ENCODE data around the gene MRAS.
"Not testable (repeated sequence)": the region's sequence is repeated elsewhere in the genome, so short reads cannot be mapped to it uniquely, and the experiment has no call there.

The MRAS gene

GRCh38 chr3:138426754-138427153 is 78.4 kb downstream of the MRAS start:
- not testable (repeated sequence) for DNase-seq

- DNase-seq: no peak
Observed at GRCh38 chr3:138429665-138430064, 81.3 kb downstream of the MRAS start.

DNA sequence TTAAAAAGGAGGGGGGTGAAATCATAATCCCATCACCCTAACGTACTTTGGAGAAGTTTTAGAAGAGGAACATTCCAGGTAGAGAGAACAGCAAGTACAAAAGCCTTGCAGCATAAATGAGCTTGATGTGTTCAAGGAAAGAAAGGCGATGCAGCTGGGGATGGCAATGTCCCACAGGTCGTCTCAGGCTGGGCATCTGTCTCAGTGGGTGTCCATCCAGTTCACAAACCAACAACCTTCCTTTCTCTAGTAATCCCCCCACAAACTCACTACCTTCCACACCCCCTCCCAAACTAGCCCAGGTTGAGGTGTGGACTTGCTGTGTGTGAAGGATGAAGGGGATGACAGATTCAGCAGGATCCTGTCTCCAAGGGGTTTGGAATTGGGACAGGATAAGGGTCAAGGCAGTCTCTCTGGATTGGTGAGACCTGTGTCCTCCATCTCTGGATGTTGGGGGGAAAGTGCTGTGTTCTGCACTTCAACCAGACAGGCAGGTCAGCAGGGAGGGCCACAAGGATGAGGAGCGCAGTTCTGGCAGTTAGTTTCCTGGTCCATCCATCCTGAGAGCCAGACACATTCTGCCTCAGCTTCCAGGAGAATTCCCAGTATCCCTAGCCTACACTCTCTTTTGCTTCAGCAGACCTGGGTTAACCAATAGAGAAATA is 84.3 kb downstream of the MRAS start:
- DNase-seq: no peak

DNA sequence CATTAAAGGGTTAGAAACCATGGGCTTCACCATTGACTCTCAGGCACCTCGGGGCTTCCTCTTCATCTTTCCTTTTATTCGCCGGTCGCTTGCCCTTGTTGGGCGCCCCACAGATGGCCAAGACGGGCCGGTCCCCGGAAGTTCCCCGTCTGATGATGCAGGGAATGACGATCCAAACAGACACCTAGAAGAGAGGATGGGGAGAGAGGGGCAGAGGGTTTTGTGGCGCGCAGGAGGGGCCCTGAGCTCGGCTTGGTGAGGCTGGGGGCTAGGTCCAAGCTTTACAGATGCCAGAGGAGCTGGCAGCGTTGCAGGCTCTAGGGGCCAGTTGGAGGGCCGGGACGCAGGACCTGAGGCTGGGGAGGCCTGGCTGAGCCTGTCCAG is 85.5 kb downstream of the MRAS start:
- DNase-seq: no peak

DNA sequence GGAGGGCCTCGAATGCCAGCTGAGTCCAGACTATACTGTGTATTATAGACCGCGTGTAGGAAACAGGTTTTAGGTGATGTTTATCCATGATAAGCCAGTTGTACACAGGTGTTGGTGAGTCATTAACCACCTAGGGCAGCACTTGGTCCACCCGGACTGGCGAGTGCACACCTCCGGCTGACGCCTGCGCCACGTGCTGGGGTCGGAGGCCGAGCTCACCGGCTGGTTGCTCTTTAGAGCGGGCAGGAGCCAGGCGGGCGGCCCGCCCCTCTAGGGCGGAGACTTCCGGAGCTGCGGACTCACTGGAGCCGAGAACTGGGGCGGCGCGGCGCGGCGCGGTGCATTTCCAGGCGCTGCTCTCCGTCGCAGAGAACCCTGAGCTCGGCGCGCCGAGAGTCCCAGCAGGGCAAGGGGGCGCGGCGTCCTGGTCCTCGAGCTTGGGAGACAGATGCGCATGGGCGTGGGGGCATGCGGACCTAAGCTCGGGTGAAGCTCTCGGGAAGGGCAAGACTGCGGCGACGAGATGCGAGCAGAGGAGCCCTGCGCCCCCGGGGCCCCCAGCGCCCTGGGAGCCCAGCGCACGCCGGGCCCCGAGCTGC is 86.0 kb downstream of the MRAS start, which contains the start of gene ESYT3:
TSS of gene ESYT3 (plus strand) at position 341 of the 599 bp plus-strand sequence. CDS start at position 524, 183 bp downstream.
- DNase-seq: peak in 1 of 2 experiments; percentile 11

- no peak for DNase-seq
Observed at GRCh38 chr3:138434875-138435772, 86.7 kb downstream of the MRAS start.

- no peak for DNase-seq
Observed at GRCh38 chr3:138435840-138436239, 87.5 kb downstream of the MRAS start.

DNA sequence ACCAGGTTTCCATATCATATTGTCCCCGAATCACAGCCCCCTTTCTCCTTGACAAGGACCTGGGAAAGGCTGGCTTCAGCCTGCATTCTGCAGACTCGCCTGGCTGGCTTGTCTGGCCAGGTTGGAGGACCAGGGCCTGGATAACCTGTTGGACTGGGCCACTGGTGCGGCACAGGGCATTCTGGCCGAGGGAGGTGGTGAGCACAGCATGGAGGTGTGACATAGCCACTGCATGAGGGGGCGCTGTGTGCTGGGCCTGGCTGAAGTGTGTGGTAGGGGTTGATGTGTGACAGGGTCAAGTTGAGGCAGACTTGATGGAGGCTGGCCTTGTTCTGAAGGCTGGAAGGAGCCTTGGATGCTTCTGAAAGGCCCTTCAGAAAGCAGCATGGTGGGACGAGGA is 88.9 kb downstream of the MRAS start:
- DNase-seq: no peak

DNA sequence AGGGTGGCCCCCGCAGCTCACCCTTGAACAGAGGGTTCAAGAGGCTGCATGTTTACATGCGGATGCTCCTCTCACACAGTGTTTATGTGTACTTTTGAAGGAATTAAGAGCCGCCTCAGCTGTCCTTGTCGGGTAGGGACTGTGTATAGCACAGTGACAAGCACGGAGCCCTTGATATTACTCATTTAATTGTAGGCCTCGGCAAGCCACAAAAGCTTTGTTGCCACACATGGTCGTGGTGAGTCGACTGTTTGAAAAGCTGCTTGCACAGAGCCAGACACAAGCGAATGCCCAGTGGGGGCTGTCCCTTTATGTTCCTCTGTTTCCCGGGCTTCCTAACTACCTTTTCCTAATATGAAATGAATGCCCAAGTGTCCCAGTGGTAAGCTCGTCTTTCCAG is 90.5 kb downstream of the MRAS start:
- no peak for DNase-seq

DNA sequence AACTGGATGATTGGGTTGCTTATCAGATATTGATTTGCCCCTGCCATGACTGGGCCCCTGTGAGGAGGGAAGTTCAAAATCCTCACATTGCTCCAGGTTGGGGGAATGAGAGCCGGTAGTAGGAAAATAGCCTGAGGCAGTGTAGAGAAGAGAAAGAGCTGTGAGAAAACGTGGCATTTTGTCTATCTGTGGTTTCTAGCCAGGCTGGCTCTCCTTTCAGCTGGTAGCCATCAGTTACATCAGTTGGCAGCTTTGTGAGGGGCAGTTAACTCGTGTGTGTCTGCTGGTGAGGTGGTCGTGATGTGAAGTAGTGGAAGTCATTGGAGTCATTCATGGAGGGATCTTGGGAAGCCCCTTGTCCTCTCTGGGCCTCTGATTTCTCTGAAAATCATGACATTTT is 91.3 kb downstream of the MRAS start:
- DNase-seq: no peak

- no peak for DNase-seq
Observed at GRCh38 chr3:138440121-138440521, 91.7 kb downstream of the MRAS start.

- DNase-seq: no peak
Observed at GRCh38 chr3:138440596-138440995, 92.2 kb downstream of the MRAS start.

DNA sequence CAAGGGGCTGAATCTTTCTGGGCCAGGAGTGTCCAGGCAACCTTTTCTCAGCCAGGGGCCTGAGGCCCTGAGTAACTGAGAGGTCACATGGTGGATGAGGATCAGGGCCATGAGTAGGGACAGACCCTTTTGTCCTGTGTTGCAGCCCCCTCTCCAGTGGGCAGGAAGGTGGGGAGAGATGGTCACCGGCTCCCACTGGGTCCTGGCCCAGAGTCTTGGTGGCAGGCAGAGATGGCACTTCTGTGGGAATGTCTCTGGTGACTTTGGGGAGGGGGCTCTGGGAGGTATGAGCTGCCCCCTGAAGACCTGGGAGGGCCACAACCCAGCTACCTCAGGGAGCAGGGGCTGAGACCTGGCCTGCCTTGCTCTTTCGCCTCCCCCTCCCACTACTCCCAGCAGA is 92.9 kb downstream of the MRAS start:
- no peak for DNase-seq

- no peak for DNase-seq
Observed at GRCh38 chr3:138441742-138442141, 93.4 kb downstream of the MRAS start.

DNA sequence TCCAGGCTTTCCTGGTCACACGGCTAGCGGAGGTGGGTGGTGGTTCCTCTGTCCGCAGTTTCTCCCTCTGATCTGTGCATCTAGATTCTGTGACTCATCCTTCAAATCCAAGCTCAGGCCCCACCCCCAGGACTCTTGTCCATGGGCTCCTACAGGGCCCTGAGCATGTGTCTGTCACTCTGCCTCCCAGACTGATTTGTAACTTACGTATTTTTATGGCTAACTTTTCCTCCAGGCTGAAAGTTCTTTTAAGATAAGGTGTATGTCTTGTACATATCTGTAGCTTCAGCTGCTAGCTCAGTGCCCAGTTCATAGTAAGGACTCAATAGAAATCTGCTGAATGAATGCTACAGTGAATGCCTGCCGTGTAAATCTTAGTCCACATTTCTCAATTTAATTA is 94.1 kb downstream of the MRAS start:
- DNase-seq: no peak

DNA sequence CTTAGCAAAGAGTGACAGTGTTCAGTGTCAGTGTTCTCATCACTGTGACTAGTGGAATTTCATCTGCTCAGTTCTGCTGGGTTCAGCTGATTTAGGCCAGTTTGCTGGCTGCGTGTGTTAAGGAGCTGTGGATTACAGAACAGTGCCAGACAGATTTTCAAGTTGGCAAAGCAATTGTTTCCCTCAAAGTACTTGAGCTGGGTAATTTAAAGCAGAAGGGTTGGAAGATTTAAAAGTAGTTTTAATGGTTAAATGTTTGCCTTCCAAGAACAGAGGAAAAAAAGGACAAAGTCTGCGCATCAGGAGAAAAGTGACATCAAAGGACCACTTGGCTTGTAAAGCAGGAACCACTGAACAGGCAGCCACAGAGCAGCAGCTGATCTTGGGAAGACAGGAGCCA is 94.7 kb downstream of the MRAS start:
- no peak for DNase-seq

- no peak for DNase-seq
Observed at GRCh38 chr3:138443521-138444503, 95.4 kb downstream of the MRAS start.

GRCh38 chr3:138445236-138445635 is 96.9 kb downstream of the MRAS start:
- no peak for DNase-seq

DNA sequence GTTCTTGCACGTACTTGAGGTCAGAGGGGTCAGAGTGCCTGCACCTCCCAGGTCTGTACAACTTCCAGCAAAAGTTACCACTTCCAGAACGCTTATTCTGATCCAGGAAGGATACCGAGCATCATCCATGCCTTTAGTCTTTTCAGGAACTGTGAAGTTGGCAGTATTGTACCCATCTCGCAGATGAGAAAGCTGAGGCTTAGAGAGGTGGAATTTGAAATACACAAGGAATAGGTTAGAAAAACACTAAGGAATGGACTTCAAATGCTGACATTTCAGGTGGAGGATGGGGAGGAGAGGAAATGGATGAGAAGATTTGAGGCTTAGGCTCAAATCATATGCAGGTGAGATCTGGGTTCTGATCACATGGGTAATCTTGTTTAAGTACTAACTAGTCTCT is 97.3 kb downstream of the MRAS start:
- no peak for DNase-seq

DNA sequence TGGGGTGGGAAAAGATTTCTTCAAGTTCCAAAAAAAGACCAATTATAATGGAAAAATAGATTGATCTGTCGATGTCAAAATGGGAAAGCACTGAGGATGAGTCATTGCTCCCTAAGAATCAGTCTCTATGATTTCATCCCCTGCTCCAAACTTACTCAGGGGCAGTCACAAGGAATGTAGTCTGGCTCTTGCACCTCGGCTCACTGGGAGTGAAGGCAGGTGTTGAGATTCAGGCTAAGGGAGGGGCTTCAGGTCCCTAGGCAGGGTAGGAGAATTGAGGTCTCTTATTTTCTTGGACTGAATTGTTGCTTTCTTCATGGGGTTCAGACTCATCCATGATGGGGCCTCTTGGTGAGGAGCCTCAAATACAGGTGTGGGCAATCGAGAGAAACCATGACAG is 100.3 kb downstream of the MRAS start:
- DNase-seq: no peak

- DNase-seq: no peak
Observed at GRCh38 chr3:138449490-138449889, 101.1 kb downstream of the MRAS start.

- no peak for DNase-seq
Observed at GRCh38 chr3:138450181-138450580, 101.8 kb downstream of the MRAS start.

Measured in AML-193 (cell line).